ENCODE results near the gene OPN3. TPM values are rescaled to one million over a fixed set of nuclear protein-coding genes. Genes with fewer than 3 reads are reported as not detected.
"Not testable (repeated sequence)": the region's sequence is repeated elsewhere in the genome, so short reads cannot be mapped to it uniquely, and the experiment has no call there.

Gene OPN3
- 12.1 and 13.3 TPM in 2 replicates for total RNA-seq (2014; rRNA removed; shearing (Covaris generic))

GRCh38 chr1:241640149-241640866 lies at the start of gene OPN3, which contains the start of gene CHML:
TSS of gene OPN3 (minus strand) at chr1:241640369. CDS start at chr1:241640254, 115 bp downstream.
TSS of gene CHML (minus strand) at chr1:241640369. CDS start at chr1:241635766, 4,603 bp downstream.
- H3K9me3 ChIP-seq (replicated peaks) = no peaks in the 10 kb centered on the region
- H3K36me3 ChIP-seq = peaks cover 1% of the 10 kb centered on the region; the same call in 1 of the 2 replicates
- H3K27ac ChIP-seq = peak within 1 kb of the TSS; percentile 61; the same call in 1 of the 2 replicates
- H3K4me1 ChIP-seq = 0 out of 2 replicates have a peak, but pooled peaks cover 5% of the 10 kb centered on the region
- peak within 1 kb of the TSS; percentile 97 for H3K4me3 ChIP-seq
- H3K27me3 ChIP-seq = no peaks in the 10 kb centered on the region
- DNase-seq = peak; percentile 89

DNA sequence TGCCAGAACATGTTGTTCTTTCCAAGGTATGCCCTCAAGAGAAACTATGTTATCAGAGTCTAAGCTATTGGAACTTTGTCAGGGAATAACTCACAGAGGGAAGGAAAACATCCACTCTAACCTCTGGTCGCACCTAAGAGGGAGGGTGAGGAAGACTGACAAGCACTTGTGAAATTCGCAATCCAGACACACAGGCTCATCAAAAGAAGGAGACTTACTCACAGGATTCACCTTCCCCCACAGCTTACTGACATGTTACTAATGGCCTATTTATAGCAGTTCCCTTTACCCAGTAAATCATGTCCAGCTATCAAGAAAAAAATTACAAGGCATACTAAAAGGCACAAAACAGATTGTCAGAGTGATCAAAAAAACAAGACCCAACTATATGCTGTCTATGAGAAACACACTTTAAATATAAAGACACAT lies 48.8 kb upstream of the OPN3 start:
- H3K9me3 ChIP-seq (replicated peaks) = no peaks in the 10 kb centered on the region
- no peak overlapping the region for H3K27ac ChIP-seq
- H3K4me3 ChIP-seq = no peak overlapping the region
- DNase-seq = no peak
- no peaks in the 10 kb centered on the region for H3K4me1 ChIP-seq
- no peaks in the 10 kb centered on the region for H3K27me3 ChIP-seq
- H3K36me3 ChIP-seq = no peaks in the 10 kb centered on the region

- Histone ChIP-seq H3K4me3 (no peak overlapping the region), H3K27ac (no peak overlapping the region), H3K27me3 (no peaks in the 10 kb centered on the region), H3K36me3 (no peaks in the 10 kb centered on the region), H3K4me1 (no peaks in the 10 kb centered on the region), H3K9me3 (replicated peaks) (no peaks in the 10 kb centered on the region)
- no peak for DNase-seq
Observed at GRCh38 chr1:241684108-241684507, 43.9 kb upstream of the OPN3 start.

DNA sequence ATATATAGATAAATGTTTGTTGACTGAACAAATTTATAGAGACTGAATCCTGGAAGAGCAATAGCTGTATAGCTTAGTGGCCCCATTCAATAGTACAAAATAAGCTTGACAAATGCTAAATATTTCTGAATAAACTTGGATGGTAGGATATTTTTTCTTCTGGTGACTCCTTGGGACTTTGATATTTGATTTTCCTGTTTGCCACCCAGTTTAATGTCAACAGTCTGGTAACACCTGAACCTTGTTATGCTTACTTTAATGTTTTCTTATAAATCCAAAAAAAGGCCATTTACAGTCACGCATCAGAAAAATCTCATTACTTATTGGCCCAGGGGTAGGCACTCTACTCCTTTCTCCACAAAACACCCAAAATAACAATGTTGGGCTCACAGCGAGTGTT lies 42.8 kb upstream of the OPN3 start:
- Histone ChIP-seq H3K9me3 (replicated peaks) (no peaks in the 10 kb centered on the region), H3K27me3 (no peaks in the 10 kb centered on the region), H3K4me3 (no peak overlapping the region), H3K27ac (no peak overlapping the region), H3K4me1 (no peaks in the 10 kb centered on the region), H3K36me3 (no peaks in the 10 kb centered on the region)
- DNase-seq = no peak

GRCh38 chr1:241681861-241682448 lies 41.8 kb upstream of the OPN3 start:
- not testable (repeated sequence) for DNase-seq; H3K4me3 ChIP-seq; H3K4me1 ChIP-seq; H3K36me3 ChIP-seq; H3K27ac ChIP-seq; H3K27me3 ChIP-seq; H3K9me3 ChIP-seq (replicated peaks)

GRCh38 chr1:241679961-241680360 lies 39.8 kb upstream of the OPN3 start:
- Histone ChIP-seq H3K27ac (no peak overlapping the region), H3K27me3 (no peaks in the 10 kb centered on the region), H3K4me1 (no peaks in the 10 kb centered on the region), H3K36me3 (no peaks in the 10 kb centered on the region), H3K9me3 (replicated peaks) (no peaks in the 10 kb centered on the region), H3K4me3 (no peak overlapping the region)
- no peak for DNase-seq

- DNase-seq = no peak
- Histone ChIP-seq H3K27me3 (no peaks in the 10 kb centered on the region), H3K4me3 (no peak overlapping the region), H3K36me3 (no peaks in the 10 kb centered on the region), H3K27ac (no peak overlapping the region), H3K4me1 (no peaks in the 10 kb centered on the region), H3K9me3 (replicated peaks) (no peaks in the 10 kb centered on the region)
Observed at GRCh38 chr1:241679404-241679803, 39.2 kb upstream of the OPN3 start.

DNA sequence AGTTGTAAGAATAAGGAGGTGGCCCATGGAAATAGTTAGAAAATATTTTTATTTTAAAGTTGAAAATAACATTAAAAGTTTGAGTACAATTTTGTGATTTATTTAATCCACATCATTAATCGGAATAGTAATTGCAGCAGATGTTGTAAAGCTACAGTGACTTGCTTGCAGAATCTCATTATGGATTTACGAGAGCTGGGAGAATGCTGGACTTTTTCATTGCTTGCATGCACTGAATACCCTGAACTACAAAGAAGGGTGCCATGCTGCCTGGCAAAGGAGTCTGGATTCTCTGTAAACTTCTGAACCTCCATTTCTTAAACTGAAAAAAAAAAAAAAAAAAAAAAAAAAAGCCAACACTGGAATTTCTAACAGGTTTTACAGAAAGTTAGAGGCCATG lies 38.4 kb upstream of the OPN3 start:
- Histone ChIP-seq H3K4me3 (no peak overlapping the region), H3K36me3 (no peaks in the 10 kb centered on the region), H3K4me1 (no peaks in the 10 kb centered on the region), H3K27ac (no peak overlapping the region), H3K27me3 (no peaks in the 10 kb centered on the region), H3K9me3 (replicated peaks) (no peaks in the 10 kb centered on the region)
- DNase-seq = no peak

DNA sequence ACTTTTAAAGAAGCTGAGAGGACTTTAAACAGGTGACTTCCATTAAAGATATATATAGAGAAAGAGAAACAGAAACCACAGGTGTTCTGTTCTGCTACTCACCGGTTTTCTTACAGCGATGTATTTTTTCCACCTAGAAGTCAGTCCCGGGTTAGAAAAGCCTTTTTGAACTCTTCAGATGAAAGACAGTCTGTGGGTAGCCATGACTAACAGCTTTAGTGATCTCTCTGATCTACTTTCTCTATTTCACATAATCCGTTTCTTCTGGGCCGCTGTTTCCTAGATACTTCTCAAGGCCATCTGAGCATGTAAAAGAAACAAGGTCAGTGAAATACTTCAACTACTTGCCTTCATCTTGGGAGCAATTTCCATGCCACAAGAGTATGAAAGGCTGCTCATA lies 37.0 kb upstream of the OPN3 start:
- no peak overlapping the region for H3K27ac ChIP-seq

GRCh38 chr1:241675983-241676382 lies 35.8 kb upstream of the OPN3 start:
- Histone ChIP-seq H3K27me3 (no peaks in the 10 kb centered on the region), H3K4me1 (no peaks in the 10 kb centered on the region)
- DNase-seq = no peak

More for the DNA sequence above, 37.0 kb upstream of the OPN3 start:
- Histone ChIP-seq H3K36me3 (no peaks in the 10 kb centered on the region), H3K4me3 (no peak overlapping the region), H3K27me3 (no peaks in the 10 kb centered on the region), H3K4me1 (no peaks in the 10 kb centered on the region), H3K9me3 (replicated peaks) (no peaks in the 10 kb centered on the region)
- no peak for DNase-seq

DNA sequence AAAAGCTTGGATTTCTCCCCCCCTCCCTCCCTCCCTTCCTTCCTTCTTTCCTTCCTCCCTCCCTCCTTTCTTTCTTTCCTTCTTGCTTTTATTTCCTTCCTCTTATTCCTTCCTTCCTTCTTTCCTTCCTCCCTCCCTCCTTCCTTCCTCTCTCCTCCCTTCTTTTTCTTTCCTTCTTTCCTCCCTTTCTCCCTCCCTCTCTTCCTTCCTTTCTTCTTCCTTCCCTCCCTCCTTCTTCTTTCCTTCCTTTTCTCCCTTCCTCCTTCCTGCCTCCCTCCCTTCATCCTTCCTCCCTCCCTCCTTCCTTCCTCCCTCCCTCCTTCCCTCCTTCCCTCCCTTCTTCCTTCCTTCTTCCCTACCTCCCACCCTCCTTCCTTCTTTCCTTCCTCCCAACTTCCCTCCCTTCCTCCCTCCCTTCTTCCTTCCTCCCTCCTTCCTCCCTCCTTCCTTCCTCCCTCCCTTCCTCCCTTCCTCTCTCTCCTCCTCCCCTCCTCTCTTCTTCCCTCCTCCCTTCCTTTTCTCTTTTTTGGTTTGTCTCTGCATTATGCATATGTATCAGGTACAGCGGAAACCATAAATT lies 34.7 kb upstream of the OPN3 start:
- Histone ChIP-seq H3K27me3 (no peaks in the 10 kb centered on the region), H3K36me3 (no peaks in the 10 kb centered on the region), H3K27ac (no peak overlapping the region), H3K9me3 (replicated peaks) (no peaks in the 10 kb centered on the region), H3K4me1 (no peaks in the 10 kb centered on the region), H3K4me3 (no peak overlapping the region)
- DNase-seq = no peak

More at GRCh38 chr1:241675983-241676382, 35.8 kb upstream of the OPN3 start:
- Histone ChIP-seq H3K36me3 (no peaks in the 10 kb centered on the region), H3K27ac (no peak overlapping the region), H3K4me3 (no peak overlapping the region), H3K9me3 (replicated peaks) (no peaks in the 10 kb centered on the region)

GRCh38 chr1:241672301-241672700 lies 32.1 kb upstream of the OPN3 start:
- Histone ChIP-seq H3K4me3 (no peak overlapping the region), H3K4me1 (no peaks in the 10 kb centered on the region), H3K36me3 (no peaks in the 10 kb centered on the region), H3K27ac (no peak overlapping the region), H3K27me3 (no peaks in the 10 kb centered on the region), H3K9me3 (replicated peaks) (no peaks in the 10 kb centered on the region)
- DNase-seq = no peak

DNA sequence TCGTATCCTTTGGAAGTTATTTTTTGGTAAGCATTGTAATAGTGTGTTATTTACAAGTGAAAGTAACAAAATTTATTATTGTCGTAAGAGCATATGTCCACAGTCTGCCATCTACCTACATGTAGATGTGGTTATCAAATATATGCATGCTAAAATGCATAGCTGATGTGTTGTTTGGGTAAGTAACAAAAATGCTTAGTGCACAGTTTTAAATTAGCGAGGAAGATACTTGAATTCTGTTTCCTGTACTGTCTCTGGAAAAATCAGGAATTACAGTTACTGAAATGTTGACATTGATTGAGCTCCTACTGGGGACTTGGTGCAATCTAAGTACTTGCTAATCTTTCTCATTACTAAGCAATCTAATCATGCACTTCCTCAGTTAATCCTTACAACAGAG lies 26.2 kb upstream of the OPN3 start:
- Histone ChIP-seq H3K4me1 (no peaks in the 10 kb centered on the region), H3K9me3 (replicated peaks) (no peaks in the 10 kb centered on the region), H3K4me3 (no peak overlapping the region), H3K27me3 (no peaks in the 10 kb centered on the region; the same call in 1 of the 2 replicates), H3K27ac (no peak overlapping the region), H3K36me3 (no peaks in the 10 kb centered on the region)
- DNase-seq = no peak

- Histone ChIP-seq H3K27me3 (no peaks in the 10 kb centered on the region; the same call in 1 of the 2 replicates), H3K9me3 (replicated peaks) (no peaks in the 10 kb centered on the region), H3K4me3 (no peak overlapping the region), H3K27ac (no peak overlapping the region), H3K36me3 (no peaks in the 10 kb centered on the region), H3K4me1 (no peaks in the 10 kb centered on the region)
- no peak for DNase-seq
Observed at GRCh38 chr1:241660424-241660972, 20.3 kb upstream of the OPN3 start.

- H3K4me3 ChIP-seq; H3K27me3 ChIP-seq; H3K36me3 ChIP-seq; H3K4me1 ChIP-seq; H3K9me3 ChIP-seq (replicated peaks); H3K27ac ChIP-seq; DNase-seq: not testable (repeated sequence)
Observed at GRCh38 chr1:241659016-241659415, 18.8 kb upstream of the OPN3 start.

Measured in SJCRH30 (cell line).